ENCODE results near the gene AASDHPPT. TPM values are rescaled to one million over a fixed set of nuclear protein-coding genes. Genes with fewer than 3 reads are reported as not detected.

Gene AASDHPPT
- total RNA-seq, 1 experiment from 2014 or later: 63.4 TPM

DNA sequence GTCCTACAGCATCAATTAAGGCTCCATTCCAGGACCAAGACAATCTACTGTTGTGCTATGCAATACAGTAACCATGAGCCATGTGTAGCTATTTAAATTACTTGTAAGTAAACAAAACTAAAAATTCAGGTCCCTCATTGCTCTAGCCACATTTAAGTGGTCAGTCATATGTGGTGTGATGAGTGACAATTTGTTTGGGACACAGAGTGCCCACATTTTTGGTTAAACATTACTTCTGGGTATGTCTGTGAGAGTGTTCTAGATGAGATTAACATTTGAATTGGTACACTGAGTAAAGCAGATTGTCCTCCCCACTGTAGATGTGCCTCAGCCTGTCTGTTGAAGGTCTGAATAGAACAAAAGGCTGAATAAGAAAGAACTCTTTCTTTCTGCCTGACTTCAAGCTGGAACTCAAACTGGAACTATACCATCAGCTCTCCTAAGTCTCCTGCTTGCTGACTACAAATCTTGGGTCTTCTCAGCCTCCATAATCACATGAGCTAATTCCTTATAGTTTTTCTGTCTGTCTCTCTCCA is 16.1 kb upstream of the AASDHPPT start:
- DNase-seq (ENCODE audit: low read depth, low spot score) (no peak), ATAC-seq (no peak)
- no peaks in the 10 kb centered on the region for H3K27me3 ChIP-seq (ENCODE audit: control insufficient read depth, insufficient read depth, low read length)
- intact Hi-C loops (cut with micrococcal nuclease; ENCODE audit: unreplicated experiment) (no loop called here), in situ Hi-C loops (cut with HindIII; ENCODE audit: low pct_unique_long_range_greater_than_20kb, low sequenced_read_pairs) (no loop called here)
- TF ChIP-seq POLR2AphosphoS5 (IDR thresholded peaks at IDR 0.05; ENCODE audit: low read depth, low read length): no peak
- no peak for TF ChIP-seq TCF7L2 (IDR thresholded peaks at IDR 0.05; ENCODE audit: low read depth, low read length)
- TF ChIP-seq, protein P1, sequence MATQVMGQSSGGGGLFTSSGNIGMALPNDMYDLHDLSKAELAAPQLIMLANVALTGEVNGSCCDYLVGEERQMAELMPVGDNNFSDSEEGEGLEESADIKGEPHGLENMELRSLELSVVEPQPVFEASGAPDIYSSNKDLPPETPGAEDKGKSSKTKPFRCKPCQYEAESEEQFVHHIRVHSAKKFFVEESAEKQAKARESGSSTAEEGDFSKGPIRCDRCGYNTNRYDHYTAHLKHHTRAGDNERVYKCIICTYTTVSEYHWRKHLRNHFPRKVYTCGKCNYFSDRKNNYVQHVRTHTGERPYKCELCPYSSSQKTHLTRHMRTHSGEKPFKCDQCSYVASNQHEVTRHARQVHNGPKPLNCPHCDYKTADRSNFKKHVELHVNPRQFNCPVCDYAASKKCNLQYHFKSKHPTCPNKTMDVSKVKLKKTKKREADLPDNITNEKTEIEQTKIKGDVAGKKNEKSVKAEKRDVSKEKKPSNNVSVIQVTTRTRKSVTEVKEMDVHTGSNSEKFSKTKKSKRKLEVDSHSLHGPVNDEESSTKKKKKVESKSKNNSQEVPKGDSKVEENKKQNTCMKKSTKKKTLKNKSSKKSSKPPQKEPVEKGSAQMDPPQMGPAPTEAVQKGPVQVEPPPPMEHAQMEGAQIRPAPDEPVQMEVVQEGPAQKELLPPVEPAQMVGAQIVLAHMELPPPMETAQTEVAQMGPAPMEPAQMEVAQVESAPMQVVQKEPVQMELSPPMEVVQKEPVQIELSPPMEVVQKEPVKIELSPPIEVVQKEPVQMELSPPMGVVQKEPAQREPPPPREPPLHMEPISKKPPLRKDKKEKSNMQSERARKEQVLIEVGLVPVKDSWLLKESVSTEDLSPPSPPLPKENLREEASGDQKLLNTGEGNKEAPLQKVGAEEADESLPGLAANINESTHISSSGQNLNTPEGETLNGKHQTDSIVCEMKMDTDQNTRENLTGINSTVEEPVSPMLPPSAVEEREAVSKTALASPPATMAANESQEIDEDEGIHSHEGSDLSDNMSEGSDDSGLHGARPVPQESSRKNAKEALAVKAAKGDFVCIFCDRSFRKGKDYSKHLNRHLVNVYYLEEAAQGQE (IDR thresholded peaks at IDR 0.05; ENCODE audit: insufficient read depth in 1 of 2, low read depth in 2 of 2, low read length in 1 of 2): no peak
- TF ChIP-seq, protein P2, sequence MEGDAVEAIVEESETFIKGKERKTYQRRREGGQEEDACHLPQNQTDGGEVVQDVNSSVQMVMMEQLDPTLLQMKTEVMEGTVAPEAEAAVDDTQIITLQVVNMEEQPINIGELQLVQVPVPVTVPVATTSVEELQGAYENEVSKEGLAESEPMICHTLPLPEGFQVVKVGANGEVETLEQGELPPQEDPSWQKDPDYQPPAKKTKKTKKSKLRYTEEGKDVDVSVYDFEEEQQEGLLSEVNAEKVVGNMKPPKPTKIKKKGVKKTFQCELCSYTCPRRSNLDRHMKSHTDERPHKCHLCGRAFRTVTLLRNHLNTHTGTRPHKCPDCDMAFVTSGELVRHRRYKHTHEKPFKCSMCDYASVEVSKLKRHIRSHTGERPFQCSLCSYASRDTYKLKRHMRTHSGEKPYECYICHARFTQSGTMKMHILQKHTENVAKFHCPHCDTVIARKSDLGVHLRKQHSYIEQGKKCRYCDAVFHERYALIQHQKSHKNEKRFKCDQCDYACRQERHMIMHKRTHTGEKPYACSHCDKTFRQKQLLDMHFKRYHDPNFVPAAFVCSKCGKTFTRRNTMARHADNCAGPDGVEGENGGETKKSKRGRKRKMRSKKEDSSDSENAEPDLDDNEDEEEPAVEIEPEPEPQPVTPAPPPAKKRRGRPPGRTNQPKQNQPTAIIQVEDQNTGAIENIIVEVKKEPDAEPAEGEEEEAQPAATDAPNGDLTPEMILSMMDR (IDR thresholded peaks at IDR 0.05): no peak
- no peak for TF ChIP-seq SIN3A (IDR thresholded peaks at IDR 0.05; ENCODE audit: borderline replicate concordance, insufficient read depth, low read depth, low read length)
- no peak overlapping the region for H3K27ac ChIP-seq (ENCODE audit: low read length)
- CTCF ChIA-PET: no interaction called here
- no TSS peak for BruUV-seq (replicated peaks)
- no peaks in the 10 kb centered on the region for H3K9me3 ChIP-seq (ENCODE audit: control insufficient read depth, insufficient read depth, low read depth, low read length)
- no peaks in the 10 kb centered on the region for H3K36me3 ChIP-seq (ENCODE audit: control insufficient read depth, insufficient read depth, low read length)
- POLR2A ChIA-PET: no interaction called here
- H3K4me3 ChIP-seq (ENCODE audit: low read depth in 2 of 2, low read length in 2 of 2): no peak overlapping the region
- no peaks in the 10 kb centered on the region for H3K4me1 ChIP-seq (ENCODE audit: control insufficient read depth, insufficient read depth, low read length)

DNA sequence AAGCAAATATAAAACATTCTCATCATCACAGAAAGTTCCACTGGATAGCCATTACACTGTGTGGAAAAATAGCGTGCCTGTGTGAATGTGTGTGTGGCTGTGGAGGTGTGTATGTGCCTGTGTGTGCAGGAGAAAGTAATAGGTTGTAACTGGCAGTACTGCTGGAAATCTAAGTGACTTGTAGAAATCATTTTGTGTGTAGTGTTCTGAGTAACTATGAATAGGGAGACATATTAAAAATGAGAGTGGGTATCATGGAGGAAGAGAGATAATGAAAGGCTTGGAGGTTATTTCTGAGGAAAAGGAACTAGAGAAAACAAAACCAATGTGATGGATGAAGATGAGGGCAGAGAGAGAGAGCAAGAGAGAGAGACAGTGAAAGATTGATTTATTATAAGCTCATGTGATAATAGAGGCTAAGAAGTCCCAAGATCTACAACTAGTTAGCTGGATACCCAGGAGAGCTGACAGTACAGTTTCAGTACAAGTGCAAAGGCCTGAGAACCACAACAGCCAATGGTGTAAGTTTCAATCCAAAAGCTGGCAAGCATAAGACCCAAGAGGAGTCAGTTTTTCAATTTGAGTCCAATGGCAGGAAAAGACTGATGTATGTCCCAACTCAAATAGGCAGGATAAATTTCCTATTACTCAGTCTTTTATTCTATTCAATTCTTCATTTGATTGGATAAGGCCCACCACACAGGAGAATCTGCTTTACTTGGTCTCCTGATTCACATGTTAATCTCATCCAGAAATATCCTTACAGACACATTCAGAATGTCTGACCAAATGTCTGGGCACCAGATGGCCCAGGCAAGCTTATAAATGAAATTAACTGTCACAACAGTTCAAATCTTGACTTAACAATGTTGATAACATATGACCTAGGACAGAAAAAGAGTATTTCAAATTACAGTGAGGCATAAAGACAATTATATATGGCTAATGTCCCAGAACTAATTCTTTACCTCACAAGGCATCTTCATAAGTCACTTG is 15.2 kb upstream of the AASDHPPT start:
- Histone ChIP-seq H3K36me3 (ENCODE audit: control insufficient read depth, insufficient read depth, low read length) (no peaks in the 10 kb centered on the region), H3K27ac (ENCODE audit: low read length) (no peak overlapping the region), H3K9me3 (ENCODE audit: control insufficient read depth, insufficient read depth, low read depth, low read length) (no peaks in the 10 kb centered on the region), H3K4me1 (ENCODE audit: control insufficient read depth, insufficient read depth, low read length) (no peaks in the 10 kb centered on the region), H3K4me3 (ENCODE audit: low read depth in 2 of 2, low read length in 2 of 2) (no peak overlapping the region), H3K27me3 (ENCODE audit: control insufficient read depth, insufficient read depth, low read length) (no peaks in the 10 kb centered on the region)
- DNase-seq (ENCODE audit: low read depth, low spot score) (no peak), ATAC-seq (no peak)
- ChIA-PET CTCF (no interaction called here), POLR2A (no interaction called here)
- in situ Hi-C loops (cut with HindIII; ENCODE audit: low pct_unique_long_range_greater_than_20kb, low sequenced_read_pairs) (no loop called here), intact Hi-C loops (cut with micrococcal nuclease; ENCODE audit: unreplicated experiment) (no loop called here)
- TF ChIP-seq TCF7L2 (IDR thresholded peaks at IDR 0.05; ENCODE audit: low read depth, low read length) (no peak), POLR2AphosphoS5 (IDR thresholded peaks at IDR 0.05; ENCODE audit: low read depth, low read length) (no peak)
- TF ChIP-seq, protein P2 (IDR thresholded peaks at IDR 0.05): no peak
- no TSS peak for BruUV-seq (replicated peaks)

Data from Panc1 (cell line).